GM21360 (cell line): ENCODE data around the gene EPO.
"Not testable (repeated sequence)": the region's sequence is repeated elsewhere in the genome, so short reads cannot be mapped to it uniquely, and the experiment has no call there.

ENCODE experiments used
- ATAC-seq: cut with Tn5 transposase; IDR thresholded peaks from one replicate; pipeline ENCODE4 v1.9.1; 2021; ENCODE audit warnings: mild to moderate bottlenecking, moderate library complexity; ENCODE audit not compliant: unreplicated experiment

The EPO gene

GRCh38 chr7:100731937-100732636 lies 11.8 kb downstream of the EPO start:
- ATAC-seq = no peak

GRCh38 chr7:100735730-100736129 lies 15.5 kb downstream of the EPO start:
- no peak for ATAC-seq

- no peak for ATAC-seq
Measured at GRCh38 chr7:100736671-100737070, 16.4 kb downstream of the EPO start.

GRCh38 chr7:100739934-100740333 lies 19.7 kb downstream of the EPO start:
- ATAC-seq = no peak

GRCh38 chr7:100744605-100745004 lies 24.3 kb downstream of the EPO start:
- no peak for ATAC-seq

GRCh38 chr7:100745184-100745583 lies 24.9 kb downstream of the EPO start:
- no peak for ATAC-seq

GRCh38 chr7:100752994-100753393 lies 32.7 kb downstream of the EPO start:
- ATAC-seq = no peak

- no peak for ATAC-seq
Measured at GRCh38 chr7:100753750-100754149, 33.5 kb downstream of the EPO start.

GRCh38 chr7:100759357-100760171 lies 39.3 kb downstream of the EPO start:
- no peak for ATAC-seq

GRCh38 chr7:100762841-100763240 lies 42.6 kb downstream of the EPO start:
- ATAC-seq = not testable (repeated sequence)

- no peak for ATAC-seq
Measured at GRCh38 chr7:100763556-100764140, 43.4 kb downstream of the EPO start.

- ATAC-seq = no peak
Measured at GRCh38 chr7:100764841-100765240, 44.6 kb downstream of the EPO start.

GRCh38 chr7:100765250-100765649 lies 45.0 kb downstream of the EPO start:
- ATAC-seq = no peak

GRCh38 chr7:100768784-100769183 lies 48.5 kb downstream of the EPO start:
- ATAC-seq = no peak
